ENCODE data around the gene MEIS1. TPM values are rescaled to one million over a fixed set of nuclear protein-coding genes. Genes with fewer than 3 reads are reported as not detected.

The MEIS1 gene
- polyA plus RNA-seq, 1 experiment = 107 TPM

- Histone ChIP-seq H3K9me3 (ENCODE audit: control insufficient read depth, insufficient read depth, low read length) (no peaks in the 10 kb centered on the region), H3K27ac (ENCODE audit: low read depth, low read length) (no peak overlapping the region), H3K4me3 (ENCODE audit: low read depth, low read length) (no peak overlapping the region), H3K27me3 (ENCODE audit: control insufficient read depth, insufficient read depth, low read length) (no peaks in the 10 kb centered on the region)
- no peak for DNase-seq (ENCODE audit: low read depth, low spot score)
- ChIA-PET CTCF (no interaction called here), POLR2A (no interaction called here)
- no peak for TF ChIP-seq CTCF (IDR thresholded peaks at IDR 0.05; ENCODE audit: low read depth, low read length)
Measured at GRCh38 chr2:66488946-66489345, 54.0 kb downstream of the MEIS1 start.

- ChIA-PET CTCF (no interaction called here), POLR2A (no interaction called here)
- DNase-seq (ENCODE audit: low read depth, low spot score) = no peak
Measured at GRCh38 chr2:66489436-66489835, 54.5 kb downstream of the MEIS1 start.

GRCh38 chr2:66490588-66491001 is 55.7 kb downstream of the MEIS1 start:
- H3K27ac ChIP-seq (ENCODE audit: low read depth, low read length) = no peak overlapping the region
- no peak for TF ChIP-seq CTCF (IDR thresholded peaks at IDR 0.05; ENCODE audit: low read depth, low read length)
- H3K9me3 ChIP-seq (ENCODE audit: control insufficient read depth, insufficient read depth, low read length) = no peaks in the 10 kb centered on the region
- ChIA-PET CTCF (no interaction called here), POLR2A (interaction anchor here (0.5 kb wide), 1 partner anchor 9 kb away, joined by 5 read pairs; no protein-coding TSS in a partner anchor)
- H3K4me3 ChIP-seq (ENCODE audit: low read depth, low read length) = no peak overlapping the region
- H3K27me3 ChIP-seq (ENCODE audit: control insufficient read depth, insufficient read depth, low read length) = no peaks in the 10 kb centered on the region
- no peak for DNase-seq (ENCODE audit: low read depth, low spot score)

More at GRCh38 chr2:66489436-66489835, 54.5 kb downstream of the MEIS1 start:
- no peak overlapping the region for H3K4me3 ChIP-seq (ENCODE audit: low read depth, low read length)
- no peak for TF ChIP-seq CTCF (IDR thresholded peaks at IDR 0.05; ENCODE audit: low read depth, low read length)
- H3K27ac ChIP-seq (ENCODE audit: low read depth, low read length) = no peak overlapping the region
- H3K9me3 ChIP-seq (ENCODE audit: control insufficient read depth, insufficient read depth, low read length) = no peaks in the 10 kb centered on the region
- H3K27me3 ChIP-seq (ENCODE audit: control insufficient read depth, insufficient read depth, low read length) = no peaks in the 10 kb centered on the region

- Histone ChIP-seq H3K9me3 (ENCODE audit: control insufficient read depth, insufficient read depth, low read length) (no peaks in the 10 kb centered on the region), H3K27me3 (ENCODE audit: control insufficient read depth, insufficient read depth, low read length) (no peaks in the 10 kb centered on the region), H3K27ac (ENCODE audit: low read depth, low read length) (peak overlapping the region; percentile 74), H3K4me3 (ENCODE audit: low read depth, low read length) (no peak overlapping the region)
- no peak for TF ChIP-seq CTCF (IDR thresholded peaks at IDR 0.05; ENCODE audit: low read depth, low read length)
- CTCF ChIA-PET = interaction anchor here (1.0 kb wide), 1 partner anchor 1537 kb away, joined by 4 read pairs; no protein-coding TSS in a partner anchor
- peak; percentile 60 for DNase-seq (ENCODE audit: low read depth, low spot score)
- POLR2A ChIA-PET = no interaction called here
Measured at GRCh38 chr2:66494708-66495107, 59.8 kb downstream of the MEIS1 start.

- peak; percentile 44 for TF ChIP-seq CTCF (IDR thresholded peaks at IDR 0.05; ENCODE audit: low read depth, low read length)
- Histone ChIP-seq H3K4me3 (ENCODE audit: low read depth, low read length) (no peak overlapping the region), H3K27me3 (ENCODE audit: control insufficient read depth, insufficient read depth, low read length) (no peaks in the 10 kb centered on the region), H3K9me3 (ENCODE audit: control insufficient read depth, insufficient read depth, low read length) (no peaks in the 10 kb centered on the region), H3K27ac (ENCODE audit: low read depth, low read length) (peak overlapping the region; percentile 84)
- DNase-seq (ENCODE audit: low read depth, low spot score) = peak; percentile 73
- CTCF ChIA-PET = no interaction called here
- POLR2A ChIA-PET = interaction anchor here (0.8 kb wide), 1 partner anchor 11 kb away, joined by 3 read pairs; no protein-coding TSS in a partner anchor
Measured at GRCh38 chr2:66495788-66496640, 61.1 kb downstream of the MEIS1 start.
